Skeletal muscle satellite cell (primary cell): ENCODE data around the gene ONECUT3.

ENCODE experiments used
- H3K27me3 ChIP-seq: 2 replicates; pipeline ENCODE4 v1.7.0; 2013; ENCODE audit warnings: low read length; ENCODE audit not compliant: control insufficient read depth, insufficient read depth
- H3K36me3 ChIP-seq: 2 replicates; pipeline ENCODE4 v1.7.0; 2013; ENCODE audit warnings: mild to moderate bottlenecking, control low read depth, low read length; ENCODE audit not compliant: insufficient read depth
- H3K4me1 ChIP-seq: 2 replicates; pipeline ENCODE4 v1.7.0; 2013; ENCODE audit warnings: low read length; ENCODE audit not compliant: control insufficient read depth, insufficient read depth
- H3K4me2 ChIP-seq: 2 replicates; pipeline ENCODE4 v1.7.0; 2013; ENCODE audit warnings: mild to moderate bottlenecking, low read length
- H3K4me3 ChIP-seq: 2 replicates; pipeline ENCODE4 v1.7.0; 2013; ENCODE audit warnings: low read length
- H3K9ac ChIP-seq: 2 replicates; pipeline ENCODE4 v1.7.0; 2013; ENCODE audit warnings: mild to moderate bottlenecking, low read depth, low read length, moderate library complexity
- H3K9me3 ChIP-seq: replicated peaks from 2 replicates; pipeline ENCODE4 v1.7.0; 2013; ENCODE audit warnings: mild to moderate bottlenecking, control low read depth, low read length

Gene ONECUT3

GRCh38 chr19:1720237-1720636, 33.1 kb upstream of the ONECUT3 start:
- Histone ChIP-seq H3K9ac (no peak overlapping the region), H3K4me3 (no peak overlapping the region), H3K4me1 (no peaks in the 10 kb centered on the region), H3K9me3 (no peaks in the 10 kb centered on the region), H3K27me3 (peaks cover 56% of the 10 kb centered on the region), H3K4me2 (no peak overlapping the region), H3K36me3 (no peaks in the 10 kb centered on the region)

GRCh38 chr19:1725100-1726064, 27.9 kb upstream of the ONECUT3 start:
- H3K9ac ChIP-seq = peak overlapping the region; percentile 74
- H3K4me2 ChIP-seq = peak overlapping the region; percentile 95
- H3K4me1 ChIP-seq = peaks cover 2% of the 10 kb centered on the region
- peaks cover 53% of the 10 kb centered on the region for H3K27me3 ChIP-seq
- H3K36me3 ChIP-seq = no peaks in the 10 kb centered on the region
- no peaks in the 10 kb centered on the region for H3K9me3 ChIP-seq
- peak overlapping the region; percentile 74 for H3K4me3 ChIP-seq

- H3K4me3 ChIP-seq = no peak overlapping the region
- no peaks in the 10 kb centered on the region for H3K36me3 ChIP-seq
- no peaks in the 10 kb centered on the region for H3K9me3 ChIP-seq
- no peak overlapping the region for H3K9ac ChIP-seq
- peaks cover 52% of the 10 kb centered on the region for H3K27me3 ChIP-seq
- peaks cover 2% of the 10 kb centered on the region for H3K4me1 ChIP-seq
- H3K4me2 ChIP-seq = no peak overlapping the region
Observed at GRCh38 chr19:1728816-1729567, 24.3 kb upstream of the ONECUT3 start.

GRCh38 chr19:1729568-1729925, 23.8 kb upstream of the ONECUT3 start:
- peaks cover 57% of the 10 kb centered on the region for H3K27me3 ChIP-seq

GRCh38 chr19:1730157-1730556, 23.1 kb upstream of the ONECUT3 start:
- Histone ChIP-seq H3K27me3 (peaks cover 63% of the 10 kb centered on the region), H3K9ac (no peak overlapping the region), H3K9me3 (no peaks in the 10 kb centered on the region), H3K36me3 (no peaks in the 10 kb centered on the region), H3K4me3 (no peak overlapping the region), H3K4me2 (no peak overlapping the region), H3K4me1 (peaks cover 2% of the 10 kb centered on the region)

More at GRCh38 chr19:1729568-1729925, 23.8 kb upstream of the ONECUT3 start:
- no peak overlapping the region for H3K4me3 ChIP-seq
- no peak overlapping the region for H3K4me2 ChIP-seq
- no peaks in the 10 kb centered on the region for H3K9me3 ChIP-seq
- no peaks in the 10 kb centered on the region for H3K36me3 ChIP-seq
- peaks cover 2% of the 10 kb centered on the region for H3K4me1 ChIP-seq
- H3K9ac ChIP-seq = no peak overlapping the region

- no peaks in the 10 kb centered on the region for H3K4me1 ChIP-seq
- H3K36me3 ChIP-seq = no peaks in the 10 kb centered on the region
- H3K9ac ChIP-seq = no peak overlapping the region
- peaks cover 54% of the 10 kb centered on the region for H3K27me3 ChIP-seq
- H3K4me3 ChIP-seq = no peak overlapping the region
- no peak overlapping the region for H3K4me2 ChIP-seq
- H3K9me3 ChIP-seq = no peaks in the 10 kb centered on the region
Observed at GRCh38 chr19:1734321-1734966, 18.9 kb upstream of the ONECUT3 start.

GRCh38 chr19:1736280-1736679, 17.0 kb upstream of the ONECUT3 start:
- Histone ChIP-seq H3K4me3 (no peak overlapping the region), H3K4me1 (no peaks in the 10 kb centered on the region), H3K9ac (no peak overlapping the region), H3K9me3 (peaks cover 4% of the 10 kb centered on the region), H3K4me2 (no peak overlapping the region), H3K27me3 (peaks cover 58% of the 10 kb centered on the region), H3K36me3 (no peaks in the 10 kb centered on the region)

- Histone ChIP-seq H3K9me3 (peaks cover 4% of the 10 kb centered on the region), H3K27me3 (peaks cover 54% of the 10 kb centered on the region), H3K36me3 (no peaks in the 10 kb centered on the region), H3K4me3 (no peak overlapping the region), H3K4me1 (no peaks in the 10 kb centered on the region), H3K4me2 (no peak overlapping the region), H3K9ac (no peak overlapping the region)
Observed at GRCh38 chr19:1736927-1737326, 16.4 kb upstream of the ONECUT3 start.

- H3K9me3 ChIP-seq = peaks cover 4% of the 10 kb centered on the region
- no peak overlapping the region for H3K9ac ChIP-seq
- H3K4me2 ChIP-seq = no peak overlapping the region
- no peaks in the 10 kb centered on the region for H3K36me3 ChIP-seq
- H3K4me1 ChIP-seq = no peaks in the 10 kb centered on the region
- peaks cover 43% of the 10 kb centered on the region for H3K27me3 ChIP-seq
- no peak overlapping the region for H3K4me3 ChIP-seq
Observed at GRCh38 chr19:1739960-1740629, 13.2 kb upstream of the ONECUT3 start.

GRCh38 chr19:1742989-1743696, 10.2 kb upstream of the ONECUT3 start:
- Histone ChIP-seq H3K4me1 (peaks cover 13% of the 10 kb centered on the region), H3K9me3 (peaks cover 4% of the 10 kb centered on the region), H3K9ac (no peak overlapping the region), H3K36me3 (no peaks in the 10 kb centered on the region), H3K4me3 (no peak overlapping the region), H3K4me2 (no peak overlapping the region), H3K27me3 (peaks cover 45% of the 10 kb centered on the region)
